H1 (cell line): Measurements from ENCODE around the gene SORBS1. TPM values are rescaled to one million over a fixed set of nuclear protein-coding genes. Genes with fewer than 3 reads are reported as not detected.

Source experiments
- CHD7 ChIP-seq: fragments of 300-600 bp; sonication (generic); IDR thresholded peaks from 2 replicates; pipeline ENCODE4 v1.7.1; 2012; ENCODE audit warnings: low read length, moderate library complexity, mild to moderate bottlenecking, inconsistent platforms; ENCODE audit not compliant: insufficient replicate concordance
- polyA plus RNA-seq, 7 experiments: library from polyadenylated mRNA; depleted of rRNA in 3 of 7; stranded (reverse) in 5 of 7; unstranded in 2 of 7; fragments of >200 nt in 5 of 7; fragments of 200-250 nt in 2 of 7; gene quantifications; 1 replicate in 5 of 7; 2 replicates in 1 of 7; 4 replicates in 1 of 7; pipeline versions ENCODE4 v1.2.1 to v1.2.3, GENCODE V29; 2011 to 2013; ENCODE audit warnings: missing spikeins in 2 of 7, mixed read lengths in 2 of 7
- total RNA-seq: library from RNA; stranded (reverse); fragmentation: NEBNext Ultra II Directional; extraction: Animal tissue kit (Norgen Biotek cat#: 25700); gene quantifications from 2 replicates; pipeline ENCODE4 v1.2.1, GENCODE V29; 2021

SORBS1 gene
- total and polyA plus RNA-seq, 2 of the 8 experiments (the other 6 are each of a cell fraction or from before 2014, with no cell fraction given): 16.0 to 35.0 TPM

GRCh38 chr10:95536894-95537541 is 24.2 kb downstream of the SORBS1 start (continued):
- TF ChIP-seq CHD7: no peak
